Measurements from ENCODE around the gene ATP2B2.

Gene ATP2B2

GRCh38 chr3:10475983-10476382 is 29.4 kb downstream of the ATP2B2 start:
- peak overlapping the region in 6 of 11 experiments; percentile 9 to 88 (median 73); a peak in 10 of 22 replicates for H3K4me2 ChIP-seq
- no peak overlapping the region for H3K27ac ChIP-seq
- no peak overlapping the region; a peak in 1 of 22 replicates for H3K9ac ChIP-seq
- peaks cover 0 to 12% (median 7%) of the 10 kb centered on the region in 11 experiments; a peak in 11 of 22 replicates for H3K36me3 ChIP-seq
- no peaks in the 10 kb centered on the region for H4K20me1 ChIP-seq
- H3K4me1 ChIP-seq, result peaks cover 34 to 70% (median 66%) of the 10 kb centered on the region in 10 experiments
- H3K27me3 ChIP-seq, result no peaks in the 10 kb centered on the region
- H3K4me3 ChIP-seq, result no peak overlapping the region
- H3K9me3 ChIP-seq (replicated peaks in 1 of 11), result peaks cover 18 to 43% (median 27%) of the 10 kb centered on the region in 11 experiments
- no peak for TF ChIP-seq Cebpa-rat (IDR thresholded peaks at IDR 0.05)

GRCh38 chr3:10474847-10475246 is 30.5 kb downstream of the ATP2B2 start:
- peak overlapping the region; percentile 57 to 88 (median 71) for H3K4me2 ChIP-seq
- H3K27ac ChIP-seq, result peak overlapping the region in 9 of 11 experiments; percentile 13 to 54 (median 31); a peak in 10 of 22 replicates
- no peaks in the 10 kb centered on the region for H3K27me3 ChIP-seq
- no peak overlapping the region for H3K4me3 ChIP-seq
- no peak for TF ChIP-seq Cebpa-rat (IDR thresholded peaks at IDR 0.05)
- H3K9ac ChIP-seq, result peak overlapping the region in 5 of 11 experiments; percentile 5 to 49 (median 21); a peak in 5 of 22 replicates
- peaks cover 0 to 12% (median 7%) of the 10 kb centered on the region in 11 experiments; a peak in 11 of 22 replicates for H3K36me3 ChIP-seq
- peaks cover 38 to 81% (median 77%) of the 10 kb centered on the region in 10 experiments for H3K4me1 ChIP-seq
- H3K9me3 ChIP-seq (replicated peaks in 1 of 11), result peaks cover 18 to 32% (median 23%) of the 10 kb centered on the region in 11 experiments
- 0 out of 22 replicates have a peak, but pooled peaks cover 0 to 2% (median 0%) of the 10 kb centered on the region in 11 experiments for H4K20me1 ChIP-seq

- no peak overlapping the region for H3K4me3 ChIP-seq
- peaks cover 38 to 87% (median 83%) of the 10 kb centered on the region in 10 experiments for H3K4me1 ChIP-seq
- peak overlapping the region; percentile 57 to 88 (median 71) for H3K4me2 ChIP-seq
- peak overlapping the region in 5 of 11 experiments; percentile 5 to 49 (median 21); a peak in 7 of 22 replicates for H3K9ac ChIP-seq
- H4K20me1 ChIP-seq, result 0 out of 22 replicates have a peak, but pooled peaks cover 0 to 7% (median 0%) of the 10 kb centered on the region in 11 experiments
- H3K27ac ChIP-seq, result peak overlapping the region in 9 of 11 experiments; percentile 13 to 54 (median 31); a peak in 9 of 22 replicates
- H3K36me3 ChIP-seq, result peaks cover 0 to 12% (median 7%) of the 10 kb centered on the region in 11 experiments; a peak in 11 of 22 replicates
- H3K27me3 ChIP-seq, result no peaks in the 10 kb centered on the region
- no peak for TF ChIP-seq Cebpa-rat (IDR thresholded peaks at IDR 0.05)
- H3K9me3 ChIP-seq (replicated peaks in 1 of 11), result peaks cover 16 to 26% (median 18%) of the 10 kb centered on the region in 11 experiments
Observed at GRCh38 chr3:10474275-10474646, 31.1 kb downstream of the ATP2B2 start.

- Histone ChIP-seq H3K27me3 (no peaks in the 10 kb centered on the region), H3K36me3 (peaks cover 0 to 10% (median 5%) of the 10 kb centered on the region in 11 experiments; a peak in 11 of 22 replicates), H4K20me1 (0 out of 22 replicates have a peak, but pooled peaks cover 0 to 7% (median 0%) of the 10 kb centered on the region in 11 experiments), H3K9me3 (replicated peaks in 1 of 11) (peaks cover 11 to 21% (median 12%) of the 10 kb centered on the region in 11 experiments), H3K27ac (0 out of 22 replicates have a peak overlapping the region, but pooled peaks of 1 of the 11 experiments have one; percentile 54), H3K4me2 (peak overlapping the region in 9 of 11 experiments; percentile 61 to 88 (median 74); a peak in 18 of 22 replicates), H3K9ac (no peak overlapping the region), H3K4me1 (peaks cover 38 to 92% (median 88%) of the 10 kb centered on the region in 10 experiments), H3K4me3 (no peak overlapping the region)
- TF ChIP-seq Cebpa-rat (IDR thresholded peaks at IDR 0.05), result no peak
Observed at GRCh38 chr3:10473581-10474274, 31.7 kb downstream of the ATP2B2 start.

- H3K27me3 ChIP-seq, result no peaks in the 10 kb centered on the region
- no peak overlapping the region for H3K4me3 ChIP-seq
- peak overlapping the region in 2 of 11 experiments; percentile 72 to 74; a peak in 2 of 22 replicates for H3K27ac ChIP-seq
- H3K4me1 ChIP-seq, result peaks cover 45 to 100% (median 96%) of the 10 kb centered on the region in 10 experiments
- peak overlapping the region in 1 of 11 experiments; percentile 57; a peak in 1 of 22 replicates for H3K9ac ChIP-seq
- TF ChIP-seq Cebpa-rat (IDR thresholded peaks at IDR 0.05), result no peak
- peak overlapping the region in 10 of 11 experiments; percentile 72 to 94 (median 82); a peak in 18 of 22 replicates for H3K4me2 ChIP-seq
- H3K9me3 ChIP-seq (replicated peaks in 1 of 11), result peaks cover 3 to 13% (median 5%) of the 10 kb centered on the region in 11 experiments
- 0 out of 22 replicates have a peak, but pooled peaks cover 0 to 10% (median 0%) of the 10 kb centered on the region in 11 experiments for H4K20me1 ChIP-seq
- H3K36me3 ChIP-seq, result peaks cover 0 to 2% (median 0%) of the 10 kb centered on the region in 11 experiments; a peak in 1 of 22 replicates
Observed at GRCh38 chr3:10472877-10473440, 32.4 kb downstream of the ATP2B2 start.

- Histone ChIP-seq H3K9me3 (replicated peaks in 1 of 11) (no peaks in the 10 kb centered on the region), H3K36me3 (no peaks in the 10 kb centered on the region), H3K4me3 (no peak overlapping the region; a peak in 1 of 20 replicates), H3K27me3 (no peaks in the 10 kb centered on the region), H3K4me2 (peak overlapping the region; percentile 60 to 94 (median 80)), H4K20me1 (peaks cover 0 to 16% (median 0%) of the 10 kb centered on the region in 11 experiments; a peak in 1 of 22 replicates), H3K9ac (peak overlapping the region in 5 of 11 experiments; percentile 19 to 49 (median 29); a peak in 8 of 22 replicates), H3K27ac (peak overlapping the region in 8 of 11 experiments; percentile 13 to 60 (median 40); a peak in 10 of 22 replicates), H3K4me1 (peaks cover 45 to 100% (median 97%) of the 10 kb centered on the region in 10 experiments)
- TF ChIP-seq Cebpa-rat (IDR thresholded peaks at IDR 0.05), result no peak
Observed at GRCh38 chr3:10471054-10471688, 34.2 kb downstream of the ATP2B2 start.

- H3K36me3 ChIP-seq, result no peaks in the 10 kb centered on the region
- H3K27me3 ChIP-seq, result no peaks in the 10 kb centered on the region
- no peaks in the 10 kb centered on the region for H3K9me3 ChIP-seq (replicated peaks in 1 of 11)
- peaks cover 49 to 100% (median 97%) of the 10 kb centered on the region in 10 experiments for H3K4me1 ChIP-seq
- TF ChIP-seq Cebpa-rat (IDR thresholded peaks at IDR 0.05), result no peak
- H3K4me2 ChIP-seq, result peak overlapping the region; percentile 60 to 94 (median 80); a peak in 20 of 22 replicates
- peak overlapping the region in 4 of 11 experiments; percentile 19 to 59 (median 35); a peak in 7 of 22 replicates for H3K9ac ChIP-seq
- peaks cover 0 to 16% (median 0%) of the 10 kb centered on the region in 11 experiments; a peak in 1 of 22 replicates for H4K20me1 ChIP-seq
- no peak overlapping the region; a peak in 1 of 20 replicates for H3K4me3 ChIP-seq
- peak overlapping the region in 7 of 11 experiments; percentile 13 to 61 (median 49); a peak in 9 of 22 replicates for H3K27ac ChIP-seq
Observed at GRCh38 chr3:10470120-10471053, 35.0 kb downstream of the ATP2B2 start.

Data from BLaER1 treated with 17β-estradiol and CSF1 and Interleukin-3, amounts not matched to agents 10 nM and 100 nM (cell line).